ENCODE results near the gene PLPPR1.

Gene PLPPR1

GRCh38 chr9:101359679-101360078 lies 331.2 kb downstream of the PLPPR1 start:
- no peak for TF ChIP-seq EZH2phosphoT487 (IDR thresholded peaks at IDR 0.05; ENCODE audit: borderline replicate concordance)
- no peaks in the 10 kb centered on the region for H3F3A ChIP-seq (ENCODE audit: low read depth)

GRCh38 chr9:101360647-101361046 lies 332.1 kb downstream of the PLPPR1 start:
- no peaks in the 10 kb centered on the region for H3K27me3 ChIP-seq (ENCODE audit: insufficient read depth, low read length, poor library complexity, severe bottlenecking)
- no peak overlapping the region for H2AFZ ChIP-seq (ENCODE audit: low read length)
- H3K4me2 ChIP-seq (ENCODE audit: low read depth, low read length, poor library complexity, severe bottlenecking) = no peak overlapping the region

More at GRCh38 chr9:101359679-101360078, 331.2 kb downstream of the PLPPR1 start:
- Histone ChIP-seq H4K20me1 (ENCODE audit: insufficient read depth, low read length, poor library complexity, severe bottlenecking) (no peaks in the 10 kb centered on the region), H2AFZ (ENCODE audit: low read length) (no peak overlapping the region), H3K9me3 (ENCODE audit: insufficient read depth, low read depth, low read length) (no peaks in the 10 kb centered on the region), H3K9ac (ENCODE audit: low read depth, low read length, poor library complexity, severe bottlenecking) (no peak overlapping the region), H3K79me2 (ENCODE audit: insufficient read depth, low read length) (no peaks in the 10 kb centered on the region), H3K4me2 (ENCODE audit: low read depth, low read length, poor library complexity, severe bottlenecking) (no peak overlapping the region), H3K4me1 (ENCODE audit: insufficient read depth, low read length, poor library complexity, severe bottlenecking) (no peaks in the 10 kb centered on the region), H3K4me3 (ENCODE audit: low read length, poor library complexity, severe bottlenecking) (no peak overlapping the region), H3K27me3 (ENCODE audit: insufficient read depth, low read length, poor library complexity, severe bottlenecking) (no peaks in the 10 kb centered on the region), H3K36me3 (ENCODE audit: insufficient read depth, low read length) (no peaks in the 10 kb centered on the region), H3K9me2 (replicated peaks; ENCODE audit: low read depth, low read length) (no peaks in the 10 kb centered on the region)

GRCh38 chr9:101362450-101362849 lies 333.9 kb downstream of the PLPPR1 start:
- TF ChIP-seq CTCF (conservative IDR thresholded peaks at IDR 0.05; ENCODE audit: low read length) (no peak), EZH2phosphoT487 (IDR thresholded peaks at IDR 0.05; ENCODE audit: borderline replicate concordance) (no peak)
- H4K20me1 ChIP-seq (ENCODE audit: insufficient read depth, low read length, poor library complexity, severe bottlenecking) = no peaks in the 10 kb centered on the region
- H3K27me3 ChIP-seq (ENCODE audit: insufficient read depth, low read length, poor library complexity, severe bottlenecking) = no peaks in the 10 kb centered on the region
- H3K36me3 ChIP-seq (ENCODE audit: insufficient read depth, low read length) = no peaks in the 10 kb centered on the region
- no peak overlapping the region for H3K4me2 ChIP-seq (ENCODE audit: low read depth, low read length, poor library complexity, severe bottlenecking)
- no peak overlapping the region for H2AFZ ChIP-seq (ENCODE audit: low read length)
- no peak overlapping the region for H3K4me3 ChIP-seq (ENCODE audit: low read length, poor library complexity, severe bottlenecking)
- H3F3A ChIP-seq (ENCODE audit: low read depth) = no peaks in the 10 kb centered on the region
- H3K9me2 ChIP-seq (replicated peaks; ENCODE audit: low read depth, low read length) = no peaks in the 10 kb centered on the region
- no peaks in the 10 kb centered on the region for H3K9me3 ChIP-seq (ENCODE audit: insufficient read depth, low read depth, low read length)
- H3K79me2 ChIP-seq (ENCODE audit: insufficient read depth, low read length) = no peaks in the 10 kb centered on the region
- H3K4me1 ChIP-seq (ENCODE audit: insufficient read depth, low read length, poor library complexity, severe bottlenecking) = no peaks in the 10 kb centered on the region
- no peak overlapping the region for H3K9ac ChIP-seq (ENCODE audit: low read depth, low read length, poor library complexity, severe bottlenecking)

More at GRCh38 chr9:101360647-101361046, 332.1 kb downstream of the PLPPR1 start:
- H3K4me3 ChIP-seq (ENCODE audit: low read length, poor library complexity, severe bottlenecking) = no peak overlapping the region
- H3F3A ChIP-seq (ENCODE audit: low read depth) = no peaks in the 10 kb centered on the region
- no peaks in the 10 kb centered on the region for H3K79me2 ChIP-seq (ENCODE audit: insufficient read depth, low read length)
- no peaks in the 10 kb centered on the region for H3K4me1 ChIP-seq (ENCODE audit: insufficient read depth, low read length, poor library complexity, severe bottlenecking)
- no peaks in the 10 kb centered on the region for H3K9me3 ChIP-seq (ENCODE audit: insufficient read depth, low read depth, low read length)
- no peaks in the 10 kb centered on the region for H3K9me2 ChIP-seq (replicated peaks; ENCODE audit: low read depth, low read length)
- H4K20me1 ChIP-seq (ENCODE audit: insufficient read depth, low read length, poor library complexity, severe bottlenecking) = no peaks in the 10 kb centered on the region
- no peak for TF ChIP-seq CTCF (conservative IDR thresholded peaks at IDR 0.05; ENCODE audit: low read length)
- TF ChIP-seq EZH2phosphoT487 (IDR thresholded peaks at IDR 0.05; ENCODE audit: borderline replicate concordance) = no peak
- H3K9ac ChIP-seq (ENCODE audit: low read depth, low read length, poor library complexity, severe bottlenecking) = no peak overlapping the region
- no peaks in the 10 kb centered on the region for H3K36me3 ChIP-seq (ENCODE audit: insufficient read depth, low read length)

GRCh38 chr9:101365181-101365580 lies 336.7 kb downstream of the PLPPR1 start:
- Histone ChIP-seq H3K4me3 (ENCODE audit: low read length, poor library complexity, severe bottlenecking) (no peak overlapping the region), H2AFZ (ENCODE audit: low read length) (no peak overlapping the region), H3K4me1 (ENCODE audit: insufficient read depth, low read length, poor library complexity, severe bottlenecking) (no peaks in the 10 kb centered on the region), H3K9me2 (replicated peaks; ENCODE audit: low read depth, low read length) (no peaks in the 10 kb centered on the region), H3K9ac (ENCODE audit: low read depth, low read length, poor library complexity, severe bottlenecking) (no peak overlapping the region), H3K9me3 (ENCODE audit: insufficient read depth, low read depth, low read length) (no peaks in the 10 kb centered on the region), H3K4me2 (ENCODE audit: low read depth, low read length, poor library complexity, severe bottlenecking) (no peak overlapping the region), H3K79me2 (ENCODE audit: insufficient read depth, low read length) (no peaks in the 10 kb centered on the region), H3K36me3 (ENCODE audit: insufficient read depth, low read length) (no peaks in the 10 kb centered on the region), H4K20me1 (ENCODE audit: insufficient read depth, low read length, poor library complexity, severe bottlenecking) (no peaks in the 10 kb centered on the region), H3K27me3 (ENCODE audit: insufficient read depth, low read length, poor library complexity, severe bottlenecking) (no peaks in the 10 kb centered on the region), H3F3A (ENCODE audit: low read depth) (no peaks in the 10 kb centered on the region)
- TF ChIP-seq CTCF (conservative IDR thresholded peaks at IDR 0.05; ENCODE audit: low read length) (no peak), EZH2phosphoT487 (IDR thresholded peaks at IDR 0.05; ENCODE audit: borderline replicate concordance) (no peak)

Data from Loucy (cell line).